ENCODE data around the gene CEP72. TPM values are rescaled to one million over a fixed set of nuclear protein-coding genes. Genes with fewer than 3 reads are reported as not detected.

The CEP72 gene
- total RNA-seq, 1 donor from 2014 or later, result 20.1 TPM

GRCh38 chr5:589588-589987, 22.6 kb upstream of the CEP72 start:
- no peaks in the 10 kb centered on the region for H3K27me3 ChIP-seq
- no peaks in the 10 kb centered on the region for H3K36me3 ChIP-seq
- TF ChIP-seq POLR2A (IDR thresholded peaks at IDR 0.05), result no peak
- no peak for TF ChIP-seq POLR2AphosphoS5 (IDR thresholded peaks at IDR 0.05; ENCODE audit: insufficient read depth in 1 of 2, low read depth in 1 of 2)
- no peak for TF ChIP-seq CTCF (IDR thresholded peaks at IDR 0.05)
- DNase-seq (ENCODE audit: extremely low spot score in 2 of 2), result no peak
- no peak overlapping the region for H3K4me3 ChIP-seq
- intact Hi-C loops (cut with DNase I), result no loop called here
- no peak overlapping the region for H3K27ac ChIP-seq
- no peaks in the 10 kb centered on the region for H3K4me1 ChIP-seq
- H3K9me3 ChIP-seq, result no peaks in the 10 kb centered on the region

GRCh38 chr5:590346-590745, 21.8 kb upstream of the CEP72 start:
- Histone ChIP-seq H3K27ac (no peak overlapping the region), H3K4me1 (no peaks in the 10 kb centered on the region), H3K27me3 (no peaks in the 10 kb centered on the region), H3K36me3 (no peaks in the 10 kb centered on the region), H3K4me3 (no peak overlapping the region), H3K9me3 (no peaks in the 10 kb centered on the region)
- intact Hi-C loops (cut with DNase I), result no loop called here
- TF ChIP-seq CTCF (IDR thresholded peaks at IDR 0.05) (no peak), POLR2AphosphoS5 (IDR thresholded peaks at IDR 0.05; ENCODE audit: insufficient read depth in 1 of 2, low read depth in 1 of 2) (no peak), POLR2A (IDR thresholded peaks at IDR 0.05) (no peak)
- DNase-seq (ENCODE audit: extremely low spot score in 2 of 2), result no peak

- TF ChIP-seq POLR2AphosphoS5 (IDR thresholded peaks at IDR 0.05; ENCODE audit: insufficient read depth in 1 of 2, low read depth in 1 of 2) (no peak), CTCF (IDR thresholded peaks at IDR 0.05) (no peak), POLR2A (IDR thresholded peaks at IDR 0.05) (no peak)
- Histone ChIP-seq H3K4me1 (no peaks in the 10 kb centered on the region), H3K36me3 (no peaks in the 10 kb centered on the region), H3K4me3 (no peak overlapping the region), H3K27me3 (no peaks in the 10 kb centered on the region), H3K9me3 (no peaks in the 10 kb centered on the region), H3K27ac (no peak overlapping the region)
- no peak for DNase-seq (ENCODE audit: extremely low spot score in 2 of 2)
- intact Hi-C loops (cut with DNase I), result no loop called here
Measured at GRCh38 chr5:591746-592145, 20.4 kb upstream of the CEP72 start.

GRCh38 chr5:592158-592557, 20.0 kb upstream of the CEP72 start:
- no peak overlapping the region for H3K27ac ChIP-seq

GRCh38 chr5:593511-593910, 18.6 kb upstream of the CEP72 start:
- H3K27me3 ChIP-seq, result no peaks in the 10 kb centered on the region
- H3K4me3 ChIP-seq, result no peak overlapping the region
- H3K4me1 ChIP-seq, result no peaks in the 10 kb centered on the region
- H3K9me3 ChIP-seq, result no peaks in the 10 kb centered on the region
- no peak for TF ChIP-seq CTCF (IDR thresholded peaks at IDR 0.05)
- TF ChIP-seq POLR2A (IDR thresholded peaks at IDR 0.05), result no peak
- TF ChIP-seq POLR2AphosphoS5 (IDR thresholded peaks at IDR 0.05; ENCODE audit: insufficient read depth in 1 of 2, low read depth in 1 of 2), result no peak
- H3K27ac ChIP-seq, result no peak overlapping the region
- intact Hi-C loops (cut with DNase I), result no loop called here
- DNase-seq (ENCODE audit: extremely low spot score in 2 of 2), result no peak
- H3K36me3 ChIP-seq, result no peaks in the 10 kb centered on the region

More at GRCh38 chr5:592158-592557, 20.0 kb upstream of the CEP72 start:
- Histone ChIP-seq H3K4me3 (no peak overlapping the region), H3K4me1 (no peaks in the 10 kb centered on the region), H3K36me3 (no peaks in the 10 kb centered on the region), H3K27me3 (no peaks in the 10 kb centered on the region), H3K9me3 (no peaks in the 10 kb centered on the region)
- no peak for TF ChIP-seq POLR2A (IDR thresholded peaks at IDR 0.05)
- TF ChIP-seq CTCF (IDR thresholded peaks at IDR 0.05), result no peak
- no peak for TF ChIP-seq POLR2AphosphoS5 (IDR thresholded peaks at IDR 0.05; ENCODE audit: insufficient read depth in 1 of 2, low read depth in 1 of 2)
- intact Hi-C loops (cut with DNase I), result no loop called here
- DNase-seq (ENCODE audit: extremely low spot score in 2 of 2), result no peak
